Astrocyte (in vitro differentiated cells and primary cell): Measurements from ENCODE around the gene CES5A.

Experiments used
- CTCF ChIP-seq: IDR thresholded peaks from 2 replicates; pipeline ENCODE4 v1.5.1; 2011; ENCODE audit warnings: low read depth, mild to moderate bottlenecking, inconsistent platforms, low read length, moderate library complexity; ENCODE audit not compliant: insufficient read depth
- EZH2 ChIP-seq: IDR thresholded peaks from 2 replicates; pipeline ENCODE4 v1.6.1; 2012; ENCODE audit warnings: mild to moderate bottlenecking, low read length, inconsistent platforms; ENCODE audit not compliant: insufficient read depth

- no peak for TF ChIP-seq EZH2
- no peak for TF ChIP-seq CTCF
Observed at GRCh38 chr16:55871411-55872038, 3.6 kb downstream of the CES5A start.
